Measurements from ENCODE around the gene BRI3. TPM values are rescaled to one million over a fixed set of nuclear protein-coding genes. Genes with fewer than 3 reads are reported as not detected.

BRI3 gene
- total RNA-seq, 2 experiments from 2014 or later = 44.9 to 47.6 TPM

GRCh38 chr7:98256431-98256830 is 25.1 kb upstream of the BRI3 start:
- Mint-ChIP-seq H3K36me3 (ENCODE audit: low read depth) (peaks cover 21% of the 10 kb centered on the region), H3K9me3 (no peaks in the 10 kb centered on the region), H3K4me3 (no peak overlapping the region), H3K4me1 (ENCODE audit: low read depth) (peaks cover 25% of the 10 kb centered on the region), H3K27me3 (no peaks in the 10 kb centered on the region), H3K27ac (peak overlapping the region; percentile 46)
- POLR2A ChIA-PET = no interaction called here
- no peak for ATAC-seq
- CTCF ChIA-PET = interaction anchor here (0.7 kb wide), 1 partner anchor 235 kb away, joined by 3 read pairs; no protein-coding TSS in a partner anchor
- TF ChIP-seq, protein P1, sequence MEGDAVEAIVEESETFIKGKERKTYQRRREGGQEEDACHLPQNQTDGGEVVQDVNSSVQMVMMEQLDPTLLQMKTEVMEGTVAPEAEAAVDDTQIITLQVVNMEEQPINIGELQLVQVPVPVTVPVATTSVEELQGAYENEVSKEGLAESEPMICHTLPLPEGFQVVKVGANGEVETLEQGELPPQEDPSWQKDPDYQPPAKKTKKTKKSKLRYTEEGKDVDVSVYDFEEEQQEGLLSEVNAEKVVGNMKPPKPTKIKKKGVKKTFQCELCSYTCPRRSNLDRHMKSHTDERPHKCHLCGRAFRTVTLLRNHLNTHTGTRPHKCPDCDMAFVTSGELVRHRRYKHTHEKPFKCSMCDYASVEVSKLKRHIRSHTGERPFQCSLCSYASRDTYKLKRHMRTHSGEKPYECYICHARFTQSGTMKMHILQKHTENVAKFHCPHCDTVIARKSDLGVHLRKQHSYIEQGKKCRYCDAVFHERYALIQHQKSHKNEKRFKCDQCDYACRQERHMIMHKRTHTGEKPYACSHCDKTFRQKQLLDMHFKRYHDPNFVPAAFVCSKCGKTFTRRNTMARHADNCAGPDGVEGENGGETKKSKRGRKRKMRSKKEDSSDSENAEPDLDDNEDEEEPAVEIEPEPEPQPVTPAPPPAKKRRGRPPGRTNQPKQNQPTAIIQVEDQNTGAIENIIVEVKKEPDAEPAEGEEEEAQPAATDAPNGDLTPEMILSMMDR (IDR thresholded peaks at IDR 0.05) = no peak
- no peak for DNase-seq
- intact Hi-C loops (cut with micrococcal nuclease) = no loop called here

DNA sequence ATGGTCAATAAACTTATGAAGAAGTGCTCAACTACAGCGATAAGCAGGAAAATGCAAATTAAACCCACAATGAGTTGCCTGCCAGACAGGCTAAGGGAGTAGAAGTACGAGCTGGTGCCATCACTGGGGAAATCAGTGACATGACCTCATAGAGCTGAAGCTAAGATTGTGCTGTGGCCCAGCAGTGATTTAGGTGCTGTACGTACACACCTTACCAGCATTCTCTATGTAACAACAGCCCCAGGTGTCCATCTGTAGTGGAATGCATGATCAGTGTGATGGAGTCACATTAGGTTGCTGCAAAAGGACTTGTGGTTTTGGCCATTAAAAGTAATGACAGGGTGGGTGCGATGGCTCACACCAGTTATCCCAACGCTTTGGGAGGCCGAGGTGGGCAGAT is 23.8 kb upstream of the BRI3 start:
- ATAC-seq = no peak
- CTCF ChIA-PET = interaction anchor here (1.8 kb wide), 1 partner anchor 9 kb away, joined by 5 read pairs; no protein-coding TSS in a partner anchor
- Mint-ChIP-seq H3K4me3 (no peak overlapping the region), H3K27me3 (no peaks in the 10 kb centered on the region), H3K36me3 (ENCODE audit: low read depth) (peaks cover 29% of the 10 kb centered on the region), H3K27ac (no peak overlapping the region), H3K4me1 (ENCODE audit: low read depth) (peaks cover 21% of the 10 kb centered on the region), H3K9me3 (no peaks in the 10 kb centered on the region)
- DNase-seq = no peak
- intact Hi-C loops (cut with micrococcal nuclease) = no loop called here
- POLR2A ChIA-PET = interaction anchor here (0.7 kb wide), 1 partner anchor 10 kb away, joined by 3 read pairs; no protein-coding TSS in a partner anchor
- TF ChIP-seq, protein P1 (IDR thresholded peaks at IDR 0.05) = no peak

GRCh38 chr7:98265841-98266271 is 15.6 kb upstream of the BRI3 start:
- no peak for DNase-seq
- intact Hi-C loops (cut with micrococcal nuclease) = no loop called here
- TF ChIP-seq, protein P1 (IDR thresholded peaks at IDR 0.05) = no peak
- H3K4me1 Mint-ChIP-seq (ENCODE audit: low read depth) = peaks cover 3% of the 10 kb centered on the region
- ATAC-seq = no peak
- H3K27ac Mint-ChIP-seq = no peak overlapping the region
- ChIA-PET CTCF (no interaction called here), POLR2A (interaction anchor here (1.3 kb wide), 1 partner anchor 14 kb away, joined by 3 read pairs; no protein-coding TSS in a partner anchor)
- peaks cover 20% of the 10 kb centered on the region for H3K36me3 Mint-ChIP-seq (ENCODE audit: low read depth)
- no peaks in the 10 kb centered on the region for H3K27me3 Mint-ChIP-seq
- no peaks in the 10 kb centered on the region for H3K9me3 Mint-ChIP-seq
- no peak overlapping the region for H3K4me3 Mint-ChIP-seq

DNA sequence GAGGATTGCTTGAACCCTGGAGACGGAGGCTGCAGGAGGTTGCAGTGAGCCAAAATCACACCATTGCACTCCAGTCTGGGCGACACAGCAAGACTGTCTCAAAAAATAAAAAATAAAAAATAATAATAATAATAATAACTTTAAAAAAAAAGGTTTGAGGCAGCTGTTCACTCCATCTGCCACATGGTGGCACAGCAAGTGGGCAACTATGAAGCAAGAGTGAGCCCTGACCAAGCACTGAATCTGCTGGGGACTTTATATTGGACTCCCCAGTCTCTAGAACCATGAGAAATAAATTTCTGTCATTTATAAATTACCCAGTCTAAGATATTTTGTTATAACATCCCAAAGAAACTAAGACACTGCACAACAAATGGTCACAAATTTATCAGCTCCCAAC is 14.6 kb upstream of the BRI3 start:
- ChIA-PET CTCF (interaction anchor here (1.5 to 1.6 kb wide), 2 partner anchors 9 to 134 kb away, joined by 4 to 5 read pairs; partner anchors contain the start of gene BAIAP2L1), POLR2A (interaction anchor here (0.9 kb wide), 1 partner anchor 13 kb away, joined by 3 read pairs; no protein-coding TSS in a partner anchor)
- H3K4me3 Mint-ChIP-seq = no peak overlapping the region
- peaks cover 13% of the 10 kb centered on the region for H3K36me3 Mint-ChIP-seq (ENCODE audit: low read depth)
- no peaks in the 10 kb centered on the region for H3K27me3 Mint-ChIP-seq
- DNase-seq = no peak
- peaks cover 3% of the 10 kb centered on the region for H3K4me1 Mint-ChIP-seq (ENCODE audit: low read depth)
- H3K27ac Mint-ChIP-seq = no peak overlapping the region
- intact Hi-C loops (cut with micrococcal nuclease) = no loop called here
- TF ChIP-seq, protein P1 (IDR thresholded peaks at IDR 0.05) = peak; percentile 40
- H3K9me3 Mint-ChIP-seq = no peaks in the 10 kb centered on the region
- ATAC-seq = peak; percentile 45

DNA sequence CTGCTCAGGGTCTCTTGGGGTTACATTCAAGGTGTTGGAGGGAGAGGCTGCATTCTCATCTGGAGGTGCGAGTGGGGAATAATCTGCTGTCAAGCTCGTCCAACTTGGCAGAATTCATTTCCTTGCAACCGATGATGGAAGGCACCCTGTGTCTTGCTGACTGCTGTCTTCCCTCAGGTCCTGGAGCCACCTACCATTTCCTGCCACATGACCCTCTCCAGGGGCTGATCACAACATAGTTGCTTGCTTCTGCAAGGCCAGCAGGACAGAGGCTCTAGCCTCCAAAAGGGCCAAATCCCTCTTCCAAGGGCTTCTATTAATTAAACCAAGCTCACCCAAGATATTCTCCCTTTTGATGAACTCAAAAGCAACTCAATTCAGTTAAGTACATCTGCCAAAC is 14.2 kb upstream of the BRI3 start:
- H3K4me3 Mint-ChIP-seq = no peak overlapping the region
- CTCF ChIA-PET = interaction anchor here (1.5 to 1.6 kb wide), 2 partner anchors 10 to 134 kb away, joined by 4 to 5 read pairs; partner anchors contain the start of gene BAIAP2L1
- intact Hi-C loops (cut with micrococcal nuclease) = no loop called here
- no peak for ATAC-seq
- H3K27ac Mint-ChIP-seq = no peak overlapping the region
- H3K4me1 Mint-ChIP-seq (ENCODE audit: low read depth) = peaks cover 3% of the 10 kb centered on the region
- TF ChIP-seq, protein P1 (IDR thresholded peaks at IDR 0.05) = no peak
- POLR2A ChIA-PET = interaction anchor here (0.9 kb wide), 1 partner anchor 14 kb away, joined by 3 read pairs; no protein-coding TSS in a partner anchor
- H3K9me3 Mint-ChIP-seq = no peaks in the 10 kb centered on the region
- no peak for DNase-seq
- H3K27me3 Mint-ChIP-seq = no peaks in the 10 kb centered on the region
- peaks cover 10% of the 10 kb centered on the region for H3K36me3 Mint-ChIP-seq (ENCODE audit: low read depth)

Data from activated CD8-positive, alpha-beta T cell treated with anti-CD3 and anti-CD28 coated beads for 36 hours (primary cell).